HG02642 (cell line): Measurements from ENCODE around the gene IFT122.
"Not testable (repeated sequence)": the region's sequence is repeated elsewhere in the genome, so short reads cannot be mapped to it uniquely, and the experiment has no call there.

Experiments used
- ATAC-seq: cut with Tn5 transposase; IDR thresholded peaks from one replicate; pipeline ENCODE4 v1.9.1; 2021; ENCODE audit warnings: mild to moderate bottlenecking; ENCODE audit not compliant: unreplicated experiment, poor library complexity

IFT122 gene

GRCh38 chr3:129531699-129532098, 91.7 kb downstream of the IFT122 start:
- ATAC-seq, result no peak

GRCh38 chr3:129532261-129532660, 92.2 kb downstream of the IFT122 start:
- no peak for ATAC-seq

DNA sequence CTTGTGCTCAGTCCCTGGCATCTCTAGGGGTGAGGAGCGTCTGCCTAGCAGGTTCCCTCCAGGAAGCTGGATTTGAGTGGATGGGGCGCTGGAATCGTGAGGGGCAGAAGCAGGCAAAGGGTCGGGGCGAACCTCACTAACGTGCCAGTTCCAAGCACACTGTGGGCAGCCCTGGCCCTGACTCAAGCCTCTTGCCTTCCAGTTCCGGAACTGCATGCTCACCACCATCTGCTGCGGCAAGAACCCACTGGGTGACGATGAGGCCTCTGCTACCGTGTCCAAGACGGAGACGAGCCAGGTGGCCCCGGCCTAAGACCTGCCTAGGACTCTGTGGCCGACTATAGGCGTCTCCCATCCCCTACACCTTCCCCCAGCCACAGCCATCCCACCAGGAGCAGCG, 93.4 kb downstream of the IFT122 start:
- no peak for ATAC-seq

- ATAC-seq, result no peak
These were observed 94.5 kb downstream of the IFT122 start for GRCh38 chr3:129534428-129535027.

GRCh38 chr3:129535075-129535474, 95.1 kb downstream of the IFT122 start:
- ATAC-seq, result no peak

- ATAC-seq, result no peak
These were observed 96.3 kb downstream of the IFT122 start for GRCh38 chr3:129536374-129536667.

- no peak for ATAC-seq
These were observed 96.8 kb downstream of the IFT122 start for GRCh38 chr3:129536804-129537203.

- no peak for ATAC-seq
These were observed 99.2 kb downstream of the IFT122 start for GRCh38 chr3:129539206-129539605.

- no peak for ATAC-seq
These were observed 100.9 kb downstream of the IFT122 start for GRCh38 chr3:129540776-129541516.

GRCh38 chr3:129542747-129543146, 102.7 kb downstream of the IFT122 start:
- no peak for ATAC-seq

- no peak for ATAC-seq
These were observed 103.2 kb downstream of the IFT122 start, which contains the start of gene H1-8 for GRCh38 chr3:129543156-129543790. Gene H1-8, plus strand, starts transcription at chr3:129543175. Its CDS starts 44 bp downstream, at chr3:129543219.

GRCh38 chr3:129543999-129544398, 104.0 kb downstream of the IFT122 start:
- no peak for ATAC-seq

DNA sequence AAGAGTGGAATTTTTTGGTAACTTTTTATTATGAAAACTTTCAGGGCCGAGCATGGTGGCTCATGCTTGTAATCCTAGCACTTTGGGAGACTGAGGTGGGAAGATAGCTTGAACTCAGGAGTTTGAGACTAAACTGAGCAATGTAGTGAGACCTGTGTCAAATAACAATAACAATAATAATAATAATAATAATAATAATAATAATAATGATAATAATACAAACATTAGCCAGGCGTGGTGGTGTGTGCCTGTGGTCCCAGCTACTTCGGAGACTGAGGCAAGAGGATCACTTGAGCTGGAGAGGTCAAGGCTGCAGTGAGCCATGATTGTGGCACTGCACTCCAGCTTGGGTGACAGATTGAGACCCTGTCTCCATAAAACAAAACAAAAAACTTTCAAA, 105.9 kb downstream of the IFT122 start:
- not testable (repeated sequence) for ATAC-seq

DNA sequence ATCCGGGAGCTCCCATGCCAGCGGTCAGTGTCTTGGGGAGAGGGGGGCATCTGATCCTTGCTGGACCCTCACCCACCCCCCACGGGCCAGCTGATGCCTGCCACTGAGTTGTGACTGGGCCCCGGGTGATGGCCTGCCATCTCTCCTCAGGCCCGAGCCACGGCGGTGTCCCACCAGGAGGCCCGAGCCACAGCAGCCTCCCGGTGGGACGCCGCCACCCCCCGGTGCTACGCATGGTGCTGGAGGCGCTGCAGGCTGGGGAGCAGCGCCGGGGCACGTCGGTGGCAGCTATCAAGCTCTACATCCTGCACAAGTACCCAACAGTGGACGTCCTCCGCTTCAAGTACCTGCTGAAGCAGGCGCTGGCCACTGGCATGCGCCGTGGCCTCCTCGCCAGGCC, 107.2 kb downstream of the IFT122 start:
- ATAC-seq, result no peak

GRCh38 chr3:129548104-129548965, 108.3 kb downstream of the IFT122 start:
- no peak for ATAC-seq

DNA sequence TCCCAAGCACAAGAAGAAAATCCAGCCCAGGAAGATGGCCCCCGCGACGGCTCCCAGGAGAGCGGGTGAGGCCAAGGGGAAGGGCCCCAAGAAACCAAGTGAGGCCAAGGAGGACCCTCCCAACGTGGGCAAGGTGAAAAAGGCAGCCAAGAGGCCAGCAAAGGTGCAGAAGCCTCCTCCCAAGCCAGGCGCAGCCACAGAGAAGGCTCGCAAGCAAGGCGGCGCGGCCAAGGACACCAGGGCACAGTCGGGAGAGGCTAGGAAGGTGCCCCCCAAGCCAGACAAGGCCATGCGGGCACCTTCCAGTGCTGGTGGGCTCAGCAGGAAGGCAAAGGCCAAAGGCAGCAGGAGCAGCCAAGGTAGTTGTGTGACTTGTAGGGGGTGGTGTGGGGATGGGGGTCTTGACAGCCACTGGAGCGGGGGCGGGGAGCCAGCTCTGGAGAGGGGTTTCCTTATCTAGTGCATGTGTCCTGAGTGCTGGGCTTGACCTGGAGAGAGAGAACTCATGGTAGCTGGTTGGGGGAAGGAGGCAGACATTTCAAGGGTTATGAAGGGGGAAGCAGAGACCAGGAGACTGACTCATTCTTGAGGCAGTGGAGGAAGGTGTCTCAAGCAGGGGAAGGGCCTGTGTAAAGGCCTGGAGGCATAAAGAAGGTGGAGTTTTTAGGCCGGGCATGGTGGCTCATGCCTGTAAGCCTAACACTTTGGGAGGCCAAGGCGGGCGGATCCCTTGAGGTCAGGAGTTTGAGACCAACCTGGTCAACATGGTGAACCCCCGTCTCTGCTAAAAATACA, 109.2 kb downstream of the IFT122 start:
- no peak for ATAC-seq

GRCh38 chr3:129549805-129550204, 109.8 kb downstream of the IFT122 start:
- ATAC-seq, result no peak

DNA sequence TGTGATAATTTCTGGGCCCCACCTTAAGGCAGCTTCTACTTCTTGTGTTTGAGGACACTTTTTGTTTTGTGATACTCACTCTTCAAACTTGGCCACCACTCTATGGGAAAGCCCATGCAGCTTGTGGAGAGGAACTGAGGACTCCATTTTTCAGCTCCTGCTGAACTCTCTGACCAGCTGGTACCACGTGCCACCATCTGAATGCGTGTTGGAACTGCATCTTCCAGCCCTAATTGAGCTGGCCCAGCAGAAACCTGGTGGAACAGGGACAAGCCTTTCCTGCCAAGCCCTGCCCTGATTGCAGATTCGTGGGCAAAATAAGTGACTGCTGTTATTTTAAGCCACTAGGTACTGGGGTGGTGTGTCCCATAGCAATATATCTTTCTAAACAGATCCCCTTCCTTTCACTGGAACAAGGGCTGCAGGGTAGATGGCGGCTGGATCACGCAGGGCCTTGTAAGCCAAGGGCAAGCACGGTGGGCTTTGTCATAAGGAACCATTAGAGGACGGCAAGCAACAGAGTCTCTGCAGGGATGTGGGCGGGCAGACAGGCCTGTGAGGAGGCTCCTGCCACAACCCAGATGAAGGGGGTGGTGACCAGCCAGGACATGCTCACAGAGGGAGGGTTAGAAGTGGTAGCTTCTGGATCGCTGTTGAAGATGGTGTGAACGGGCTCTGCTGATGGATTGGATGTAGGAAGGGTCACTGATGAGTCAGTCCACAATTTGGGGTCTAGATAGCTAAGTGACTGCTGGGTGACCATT, 112.4 kb downstream of the IFT122 start:
- no peak for ATAC-seq

GRCh38 chr3:129553171-129553570, 113.1 kb downstream of the IFT122 start:
- ATAC-seq, result no peak
